ENCODE measurements around the gene ST6GALNAC6.
"Not testable (repeated sequence)": the region's sequence is repeated elsewhere in the genome, so short reads cannot be mapped to it uniquely, and the experiment has no call there.

ST6GALNAC6 gene

DNA sequence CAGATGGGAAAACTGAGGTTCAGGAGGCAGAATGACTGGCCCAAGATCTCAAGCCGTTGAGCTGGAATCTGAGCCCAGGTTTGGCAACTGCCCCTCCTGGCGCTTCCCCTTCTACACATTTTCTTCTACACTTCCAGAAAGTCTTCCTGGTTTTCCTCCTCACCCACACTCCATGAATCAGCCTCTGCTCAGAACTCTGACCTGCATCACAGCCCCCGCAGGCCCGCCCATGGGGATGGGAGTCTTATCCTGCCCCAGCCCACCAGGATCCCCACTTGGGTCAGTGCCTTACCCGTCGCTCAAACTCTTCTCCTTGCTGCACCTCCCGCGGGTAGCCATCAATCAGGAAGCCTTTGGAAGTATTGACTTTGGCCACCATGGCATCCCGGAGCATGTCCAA, 27.9 kb downstream of the ST6GALNAC6 start:
- no peak for DNase-seq

GRCh38 chr9:127870887-127871286, 28.5 kb downstream of the ST6GALNAC6 start:
- DNase-seq: no peak

- not testable (repeated sequence) for DNase-seq
Measured at GRCh38 chr9:127870153-127870491, 29.3 kb downstream of the ST6GALNAC6 start.

DNA sequence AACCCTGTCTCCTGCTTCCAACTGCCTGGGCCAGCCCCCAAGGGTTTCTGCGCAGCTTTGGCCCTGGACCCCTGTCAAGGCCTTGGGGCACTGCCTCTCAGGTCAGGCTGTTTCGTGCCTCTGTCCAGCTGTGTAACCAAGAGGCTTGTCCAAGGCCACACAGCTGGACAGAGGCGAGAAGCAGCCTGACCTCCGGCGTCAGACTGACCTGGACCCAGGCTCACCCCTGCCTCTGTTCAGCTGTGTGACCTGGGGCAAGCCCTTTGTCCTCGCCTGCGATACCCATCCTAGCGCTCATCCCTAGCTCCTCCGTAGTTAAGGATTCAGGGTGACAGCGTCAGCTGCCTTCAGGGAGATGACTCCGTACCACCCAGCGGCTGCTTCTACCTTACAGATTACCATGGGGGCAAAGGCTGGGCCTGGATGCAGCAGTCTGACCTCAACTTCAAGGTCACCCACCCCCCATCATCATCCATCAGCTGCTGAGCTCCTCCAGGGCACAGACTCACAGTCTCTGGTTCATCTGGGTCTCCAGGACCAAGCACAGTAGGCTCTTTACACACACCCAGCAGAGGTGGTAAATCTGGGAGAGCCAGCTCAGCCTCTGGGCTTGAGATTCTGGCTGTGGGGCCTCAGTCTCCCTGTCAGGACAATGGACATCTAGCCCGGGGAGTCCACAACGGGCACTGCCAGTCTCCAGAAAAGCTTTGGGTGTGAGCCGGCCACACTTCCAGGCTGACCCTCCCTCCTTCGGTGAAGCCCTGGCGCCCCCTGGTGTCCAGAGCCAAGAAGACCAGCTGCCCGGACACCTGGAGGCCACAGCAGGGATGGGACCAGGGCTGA, 29.9 kb downstream of the ST6GALNAC6 start:
- peak; percentile 87 for DNase-seq

DNA sequence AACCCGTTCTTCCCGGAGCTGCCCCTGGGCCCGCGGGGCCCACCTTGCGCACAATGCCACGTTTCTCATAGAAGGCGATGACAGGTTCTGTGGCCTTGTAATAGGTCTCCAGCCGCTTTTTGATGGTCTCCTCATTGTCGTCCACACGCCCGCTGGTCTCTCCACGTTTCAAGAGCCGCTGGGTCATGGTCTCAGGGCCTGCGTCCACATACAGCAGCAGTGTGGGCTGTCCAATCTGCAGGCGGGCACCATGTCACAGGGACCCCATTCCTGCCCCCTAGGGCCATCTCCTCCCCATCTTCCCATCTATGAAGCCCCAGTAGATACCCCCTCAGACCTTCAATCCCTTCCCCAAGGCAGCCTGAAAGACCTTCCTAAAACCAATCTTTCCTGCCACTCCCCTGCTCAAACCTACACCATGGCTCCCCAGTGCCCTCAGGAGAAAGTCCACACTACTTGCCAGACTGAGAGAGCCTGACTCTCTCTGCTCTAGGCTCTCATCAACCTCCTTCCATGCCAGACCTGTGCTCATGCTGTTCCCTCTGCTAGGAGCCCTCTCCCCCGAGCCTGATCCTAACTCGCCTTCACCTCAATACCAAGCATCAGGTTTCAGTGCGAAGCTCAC, 31.0 kb downstream of the ST6GALNAC6 start:
- DNase-seq: no peak

GRCh38 chr9:127867356-127868277, 31.8 kb downstream of the ST6GALNAC6 start:
- DNase-seq: no peak

- DNase-seq: no peak
Measured at GRCh38 chr9:127866535-127866934, 32.9 kb downstream of the ST6GALNAC6 start.

- no peak for DNase-seq
Measured at GRCh38 chr9:127865645-127866464, 33.5 kb downstream of the ST6GALNAC6 start.

DNA sequence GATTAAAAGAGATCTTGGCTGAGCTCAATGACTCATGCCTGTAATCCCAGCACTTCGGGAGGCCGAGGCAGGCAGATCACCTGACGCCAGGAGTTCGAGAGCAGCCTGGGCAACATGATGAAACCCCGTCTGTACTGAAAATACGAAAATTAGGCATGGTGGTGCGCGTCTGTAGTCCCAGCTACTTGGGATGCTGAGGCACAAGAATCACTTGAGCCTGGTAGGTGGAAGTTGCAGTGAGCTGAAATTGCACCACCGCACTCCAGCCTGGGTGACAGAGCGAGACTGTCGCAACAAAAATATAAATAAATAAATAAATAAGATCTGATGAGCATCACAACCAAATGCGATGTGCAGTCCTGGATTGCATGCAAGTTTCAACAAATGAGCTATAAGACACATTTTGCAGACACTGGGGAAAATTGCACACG, 36.2 kb downstream of the ST6GALNAC6 start:
- DNase-seq: peak; percentile 78

DNA sequence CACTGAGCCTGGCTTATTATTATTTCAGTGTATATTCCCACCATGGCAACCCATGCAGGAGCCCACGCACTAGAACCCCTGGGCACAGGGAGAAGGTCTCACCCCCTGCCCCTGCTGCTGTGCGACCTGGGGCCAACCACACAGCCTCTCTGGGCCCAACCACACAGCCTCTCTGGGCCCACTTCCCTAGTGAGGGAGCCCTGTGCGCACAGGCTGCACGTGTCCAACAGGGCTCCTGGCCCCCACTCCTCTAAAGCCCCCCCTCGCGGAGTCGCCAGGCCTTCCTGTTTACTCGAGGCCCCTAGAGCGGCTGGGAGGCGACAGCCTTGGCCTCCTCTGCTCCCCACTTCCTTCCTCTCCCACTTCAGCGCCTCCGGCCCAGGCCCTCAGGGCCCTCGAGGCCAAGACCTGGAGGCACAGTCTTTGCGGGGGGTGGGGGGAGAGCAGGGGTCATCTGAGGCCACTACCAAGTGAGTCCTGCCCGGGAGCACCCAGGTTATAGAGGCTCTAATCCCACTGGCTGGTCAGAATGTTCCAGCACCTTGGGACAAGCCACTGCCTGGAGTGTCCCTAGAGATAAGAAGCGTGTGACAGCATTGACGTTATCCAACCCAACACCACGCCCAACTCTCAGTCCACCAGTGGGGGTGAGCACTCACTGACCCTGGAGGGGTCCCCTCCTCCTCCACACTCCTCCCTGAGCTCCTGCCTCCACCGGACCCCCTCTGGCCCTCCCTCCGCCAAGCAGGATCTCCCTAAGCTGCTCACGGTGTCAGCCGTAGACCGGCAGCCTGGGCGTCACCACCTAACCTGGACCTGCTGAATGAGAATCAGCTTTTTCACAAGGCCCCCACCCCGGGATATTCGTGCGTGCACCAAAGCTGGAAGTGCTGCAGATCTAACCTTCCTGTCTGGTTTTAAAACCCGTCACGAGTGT, 37.1 kb downstream of the ST6GALNAC6 start:
- DNase-seq: peak; percentile 60

GRCh38 chr9:127860779-127861178, 38.6 kb downstream of the ST6GALNAC6 start:
- DNase-seq: no peak

DNA sequence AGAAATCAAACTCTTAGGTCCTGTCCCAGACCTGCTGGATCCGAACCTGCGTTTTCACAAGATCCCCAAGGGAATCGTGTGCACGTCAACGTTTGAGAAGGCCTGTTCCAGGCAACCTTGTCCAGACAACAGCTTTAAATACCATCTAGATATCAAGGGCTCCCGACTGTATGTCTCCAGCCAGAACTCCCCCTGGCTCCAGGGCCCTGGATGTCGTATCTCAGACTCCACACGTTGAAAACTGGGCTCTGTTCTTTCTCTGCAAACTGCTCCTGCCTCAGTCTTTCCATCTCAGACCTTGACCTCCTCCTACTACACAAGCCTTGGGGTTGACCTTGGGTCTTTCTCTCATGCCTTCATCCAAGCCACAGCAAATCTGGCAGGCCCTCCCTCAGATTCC, 39.1 kb downstream of the ST6GALNAC6 start:
- DNase-seq: no peak

DNA sequence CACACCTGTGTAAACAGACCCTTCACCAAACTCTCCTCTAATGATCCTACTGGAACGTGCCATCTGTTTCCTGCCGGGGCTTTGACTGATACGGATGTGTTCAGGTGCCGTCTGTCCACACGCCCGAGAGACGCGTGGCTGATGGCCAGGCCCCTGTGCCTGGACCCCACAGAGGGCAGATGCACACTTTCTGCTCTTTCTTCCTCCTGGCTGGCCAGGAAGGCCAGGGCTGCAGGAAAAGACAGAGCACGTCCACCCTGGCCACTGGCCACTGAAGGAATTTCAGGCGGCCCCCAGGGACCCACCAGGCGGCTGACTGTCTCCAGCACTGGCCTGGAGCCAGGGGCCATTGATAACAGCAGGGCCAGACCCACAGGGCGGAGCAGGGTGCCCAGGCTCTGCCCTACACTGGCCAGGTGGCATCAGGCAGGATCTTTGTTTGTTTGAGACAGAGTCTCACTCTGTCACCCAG, 41.3 kb downstream of the ST6GALNAC6 start:
- DNase-seq: no peak

- DNase-seq: no peak
Measured at GRCh38 chr9:127857278-127857677, 42.1 kb downstream of the ST6GALNAC6 start.

DNA sequence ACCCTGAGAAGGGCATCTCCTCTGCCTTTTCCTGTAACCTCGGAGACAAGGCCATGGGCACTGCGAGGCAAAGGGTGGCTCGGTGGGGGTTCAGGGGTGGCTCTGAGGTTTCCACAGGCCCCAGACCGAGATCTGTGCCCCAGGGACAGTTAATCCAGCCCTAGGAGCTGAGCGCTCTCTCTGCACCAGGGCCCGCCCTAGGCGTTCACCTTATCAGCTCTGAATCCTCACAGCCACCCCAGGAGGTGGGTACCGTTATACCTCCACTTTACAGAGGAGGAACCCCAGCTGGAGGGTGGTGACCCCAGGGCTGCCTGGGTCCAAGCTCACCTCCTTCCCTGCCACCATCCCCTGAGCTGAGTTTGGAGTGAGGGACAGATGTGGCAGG, 42.7 kb downstream of the ST6GALNAC6 start:
- DNase-seq: no peak

- no peak for DNase-seq
Measured at GRCh38 chr9:127856094-127856728, 43.2 kb downstream of the ST6GALNAC6 start.

- no peak for DNase-seq
Measured at GRCh38 chr9:127855522-127855921, 43.9 kb downstream of the ST6GALNAC6 start.

- no peak for DNase-seq
Measured at GRCh38 chr9:127854960-127855359, 44.4 kb downstream of the ST6GALNAC6 start.

DNA sequence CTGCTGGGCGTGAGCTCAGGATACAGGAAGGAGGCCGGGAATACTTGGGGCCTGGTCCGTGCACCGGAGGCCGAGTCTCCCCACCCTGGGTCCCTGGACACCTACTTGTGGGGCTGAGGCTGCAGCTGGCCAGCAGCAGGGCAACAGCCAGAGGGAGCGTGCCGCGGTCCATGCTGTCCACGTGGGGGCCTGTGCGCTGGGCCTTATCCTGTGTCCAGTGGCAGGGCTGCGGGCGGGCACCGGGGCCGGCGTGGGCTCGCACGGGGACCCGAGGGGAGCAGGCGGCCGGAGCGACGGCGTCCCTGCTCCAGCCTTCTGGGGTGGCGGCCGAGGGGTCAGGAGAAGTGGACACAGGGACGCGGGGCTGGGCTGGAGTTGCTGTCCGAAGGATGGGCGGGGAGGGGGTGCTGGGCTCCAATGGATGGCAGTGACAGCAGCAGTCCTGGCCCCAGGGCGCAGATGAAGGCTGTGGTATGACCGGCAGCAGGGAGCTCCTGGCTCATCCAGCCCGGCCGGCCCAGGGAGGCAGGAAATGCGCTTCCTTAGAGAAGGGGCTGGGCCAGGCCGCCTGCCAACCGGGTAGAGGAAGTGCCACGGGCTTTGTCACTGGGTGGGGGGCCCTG, 45.1 kb downstream of the ST6GALNAC6 start, which contains the start of gene ENG:
TSS of gene ENG (minus strand) at position 475 of the 623 bp plus-strand sequence. CDS start at position 172, 303 bp downstream.
- DNase-seq: peak; percentile 32
